Sciatic nerve (tissue), 2 donors: Measurements from ENCODE around the gene GAPT. TPM values are rescaled to one million over a fixed set of nuclear protein-coding genes. Genes with fewer than 3 reads are reported as not detected.
"Not testable (repeated sequence)": the region's sequence is repeated elsewhere in the genome, so short reads cannot be mapped to it uniquely, and the experiment has no call there.

Source experiments
- ATAC-seq: fragments of 200-7000 bp; cut with Tn5 transposase; one replicate; pipeline ENCODE4 v1.9.1; 2020; ENCODE audit warnings: mild to moderate bottlenecking, moderate library complexity
- DNase-seq: peaks from one replicate; pipeline ENCODE4 v3.0.0-alpha.2; 2020; ENCODE audit warnings: low spot score
- intact Hi-C: fragments of 100-400 bp; cut with DNase I; formaldehyde crosslinking; loops from one replicate; pipeline ENCODE4 v1.14.2; 2022
- total RNA-seq: library from RNA; stranded (reverse); fragmentation: NEBNext Ultra II Directional; extraction: Animal tissue kit (Norgen Biotek cat#: 25700); gene quantifications from one replicate; pipeline ENCODE4 v1.2.1, GENCODE V29; 2021
- donor health status: DM: no; HTN: no; CAD: no.
- donor health status: DM: no; HTN: no; CAD: no.

Gene GAPT
- total RNA-seq, 1 donor from 2014 or later, result 2.9 TPM

- no peak for ATAC-seq
Measured at GRCh38 chr5:58497921-58498320, 6.7 kb downstream of the GAPT start.

GRCh38 chr5:58498340-58498942, 7.2 kb downstream of the GAPT start:
- intact Hi-C loops, result no loop called here
- DNase-seq (peak; percentile 61), ATAC-seq (peak; percentile 32)

More at GRCh38 chr5:58497921-58498320, 6.7 kb downstream of the GAPT start:
- intact Hi-C loops, result no loop called here
- no peak for DNase-seq

- intact Hi-C loops, result no loop called here
- DNase-seq (no peak), ATAC-seq (no peak)
Measured at GRCh38 chr5:58499231-58499630, 8.0 kb downstream of the GAPT start.

GRCh38 chr5:58499941-58500340, 8.7 kb downstream of the GAPT start:
- ATAC-seq (no peak), DNase-seq (no peak)
- intact Hi-C loops, result no loop called here

- no peak for DNase-seq
- ATAC-seq, result no peak
- intact Hi-C loops, result no loop called here
Measured at GRCh38 chr5:58501778-58502417, 10.7 kb downstream of the GAPT start.

- no peak for DNase-seq
- ATAC-seq, result no peak
- intact Hi-C loops, result no loop called here
Measured at GRCh38 chr5:58503390-58504046, 12.3 kb downstream of the GAPT start.

GRCh38 chr5:58504766-58505165, 13.5 kb downstream of the GAPT start:
- ATAC-seq, result no peak
- intact Hi-C loops, result no loop called here
- no peak for DNase-seq

- intact Hi-C loops, result no loop called here
- DNase-seq (no peak), ATAC-seq (no peak)
Measured at GRCh38 chr5:58505502-58505901, 14.3 kb downstream of the GAPT start.

GRCh38 chr5:58505971-58506640, 14.9 kb downstream of the GAPT start:
- DNase-seq (no peak), ATAC-seq (no peak)
- intact Hi-C loops, result no loop called here

- ATAC-seq, result no peak
- DNase-seq, result no peak
- intact Hi-C loops, result no loop called here
Measured at GRCh38 chr5:58507715-58508114, 16.5 kb downstream of the GAPT start.

- ATAC-seq (no peak), DNase-seq (no peak)
- intact Hi-C loops, result no loop called here
Measured at GRCh38 chr5:58517198-58517597, 26.0 kb downstream of the GAPT start.

- no peak for ATAC-seq
- no peak for DNase-seq
- intact Hi-C loops, result no loop called here
Measured at GRCh38 chr5:58523956-58524355, 32.7 kb downstream of the GAPT start.

GRCh38 chr5:58524571-58524970, 33.3 kb downstream of the GAPT start:
- DNase-seq (no peak), ATAC-seq (no peak)
- intact Hi-C loops, result no loop called here

GRCh38 chr5:58530942-58531490, 39.8 kb downstream of the GAPT start:
- ATAC-seq (no peak), DNase-seq (no peak)
- intact Hi-C loops, result no loop called here

- DNase-seq, ATAC-seq, intact Hi-C loops: not testable (repeated sequence)
Measured at GRCh38 chr5:58541935-58542334, 50.7 kb downstream of the GAPT start.

GRCh38 chr5:58542709-58543108, 51.5 kb downstream of the GAPT start:
- intact Hi-C loops, result no loop called here
- ATAC-seq, result no peak

GRCh38 chr5:58543723-58544122, 52.5 kb downstream of the GAPT start:
- ATAC-seq (no peak), DNase-seq (no peak)
- intact Hi-C loops, result no loop called here

More at GRCh38 chr5:58542709-58543108, 51.5 kb downstream of the GAPT start:
- no peak for DNase-seq

GRCh38 chr5:58544195-58544594, 53.0 kb downstream of the GAPT start:
- DNase-seq, result no peak
- no peak for ATAC-seq
- intact Hi-C loops, result no loop called here

GRCh38 chr5:58544926-58545325, 53.7 kb downstream of the GAPT start:
- no peak for DNase-seq
- no peak for ATAC-seq
- intact Hi-C loops, result no loop called here

GRCh38 chr5:58545912-58546311, 54.7 kb downstream of the GAPT start:
- DNase-seq (no peak), ATAC-seq (no peak)
- intact Hi-C loops, result no loop called here
